AG04449 (cell line): ENCODE measurements around the gene PLBD1.

ENCODE experiments used
- CTCF ChIA-PET: fragments of 350-600 bp; formaldehyde crosslinking; extraction: SDS; loops from one replicate; lab custom pipeline; 2021; ENCODE audit warnings: antibody characterized with exemption; lab: Yijun Ruan, JAX
- POLR2A ChIA-PET: fragments of 400-600, 350-600 bp; formaldehyde crosslinking; extraction: SDS; loops from one replicate; lab custom pipeline; 2020; ENCODE audit warnings: antibody characterized with exemption, inconsistent platforms; lab: Yijun Ruan, JAX
- DNase-seq: peaks from one replicate; pipeline ENCODE4 v3.0.0-alpha.2; 2010; ENCODE audit warnings: low read depth, low spot score
- H3K4me3 ChIP-seq: 2 replicates; pipeline ENCODE4 v1.5.1; 2011; ENCODE audit warnings: low read depth, mild to moderate bottlenecking, control low read depth, low read length
- TF ChIP-seq, protein P1 (sequence below): IDR thresholded peaks from one replicate; pipeline ENCODE4 v1.5.1; 2011; ENCODE audit warnings: mild to moderate bottlenecking, moderate library complexity, low read length, control low read depth, inconsistent platforms; ENCODE audit not compliant: insufficient read depth; ENCODE audit errors: missing control alignments

The PLBD1 gene

DNA sequence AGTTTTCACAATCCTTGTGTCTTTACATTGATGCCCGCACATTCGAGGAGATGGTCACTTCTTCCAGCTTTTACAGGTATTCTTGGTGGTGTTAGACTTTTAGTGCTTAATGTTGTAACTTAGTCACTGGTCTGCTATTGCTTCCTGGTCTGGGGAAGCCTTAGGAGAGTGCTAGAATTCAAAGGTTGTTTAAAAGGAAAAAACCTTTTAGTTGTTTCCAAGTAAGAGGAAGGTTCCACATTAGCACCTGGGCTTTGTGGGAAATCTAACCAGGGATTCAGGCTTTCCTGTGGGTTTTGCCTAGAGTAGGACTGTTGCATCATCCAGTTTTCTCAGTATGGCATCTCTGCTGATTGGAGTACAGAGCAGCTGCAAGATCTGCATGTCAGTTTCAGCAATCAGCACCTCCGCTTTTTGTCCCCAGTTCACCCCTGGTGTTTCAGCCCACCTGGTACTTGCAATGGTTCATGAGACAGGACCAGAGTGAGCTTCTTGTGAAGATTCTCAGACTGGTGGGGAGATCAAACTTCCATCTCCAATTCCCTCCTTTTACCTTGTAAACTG, 44.0 kb upstream of the PLBD1 start:
- CTCF ChIA-PET: interaction anchor here (1.8 to 2.7 kb wide), 2 partner anchors 8 to 374 kb away, joined by 10 read pairs; no protein-coding TSS in a partner anchor
- POLR2A ChIA-PET: no interaction called here
- TF ChIP-seq, protein P1, sequence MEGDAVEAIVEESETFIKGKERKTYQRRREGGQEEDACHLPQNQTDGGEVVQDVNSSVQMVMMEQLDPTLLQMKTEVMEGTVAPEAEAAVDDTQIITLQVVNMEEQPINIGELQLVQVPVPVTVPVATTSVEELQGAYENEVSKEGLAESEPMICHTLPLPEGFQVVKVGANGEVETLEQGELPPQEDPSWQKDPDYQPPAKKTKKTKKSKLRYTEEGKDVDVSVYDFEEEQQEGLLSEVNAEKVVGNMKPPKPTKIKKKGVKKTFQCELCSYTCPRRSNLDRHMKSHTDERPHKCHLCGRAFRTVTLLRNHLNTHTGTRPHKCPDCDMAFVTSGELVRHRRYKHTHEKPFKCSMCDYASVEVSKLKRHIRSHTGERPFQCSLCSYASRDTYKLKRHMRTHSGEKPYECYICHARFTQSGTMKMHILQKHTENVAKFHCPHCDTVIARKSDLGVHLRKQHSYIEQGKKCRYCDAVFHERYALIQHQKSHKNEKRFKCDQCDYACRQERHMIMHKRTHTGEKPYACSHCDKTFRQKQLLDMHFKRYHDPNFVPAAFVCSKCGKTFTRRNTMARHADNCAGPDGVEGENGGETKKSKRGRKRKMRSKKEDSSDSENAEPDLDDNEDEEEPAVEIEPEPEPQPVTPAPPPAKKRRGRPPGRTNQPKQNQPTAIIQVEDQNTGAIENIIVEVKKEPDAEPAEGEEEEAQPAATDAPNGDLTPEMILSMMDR: no peak
- DNase-seq: no peak
- H3K4me3 ChIP-seq: no peak overlapping the region

DNA sequence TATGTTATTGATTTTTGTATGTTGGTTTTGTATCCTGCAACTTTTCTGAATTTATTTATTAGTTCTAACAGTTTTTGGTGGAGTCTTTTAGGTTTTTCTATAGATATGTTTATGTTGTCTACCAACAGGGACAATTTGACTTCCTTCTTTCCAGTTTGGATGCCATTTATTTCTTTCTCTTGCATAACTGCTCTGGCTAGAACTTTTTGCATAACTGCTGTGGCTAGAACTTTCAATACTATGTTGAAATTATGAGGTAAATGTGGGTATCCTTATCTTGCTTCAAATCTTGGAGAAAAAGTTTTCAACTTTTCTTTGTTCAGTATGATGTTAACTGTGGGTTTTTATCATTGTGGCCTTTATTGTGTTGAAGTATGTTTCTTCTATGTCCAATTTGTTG, 39.9 kb upstream of the PLBD1 start:
- TF ChIP-seq, protein P1: no peak
- ChIA-PET CTCF (no interaction called here), POLR2A (no interaction called here)
- H3K4me3 ChIP-seq: no peak overlapping the region
- no peak for DNase-seq

DNA sequence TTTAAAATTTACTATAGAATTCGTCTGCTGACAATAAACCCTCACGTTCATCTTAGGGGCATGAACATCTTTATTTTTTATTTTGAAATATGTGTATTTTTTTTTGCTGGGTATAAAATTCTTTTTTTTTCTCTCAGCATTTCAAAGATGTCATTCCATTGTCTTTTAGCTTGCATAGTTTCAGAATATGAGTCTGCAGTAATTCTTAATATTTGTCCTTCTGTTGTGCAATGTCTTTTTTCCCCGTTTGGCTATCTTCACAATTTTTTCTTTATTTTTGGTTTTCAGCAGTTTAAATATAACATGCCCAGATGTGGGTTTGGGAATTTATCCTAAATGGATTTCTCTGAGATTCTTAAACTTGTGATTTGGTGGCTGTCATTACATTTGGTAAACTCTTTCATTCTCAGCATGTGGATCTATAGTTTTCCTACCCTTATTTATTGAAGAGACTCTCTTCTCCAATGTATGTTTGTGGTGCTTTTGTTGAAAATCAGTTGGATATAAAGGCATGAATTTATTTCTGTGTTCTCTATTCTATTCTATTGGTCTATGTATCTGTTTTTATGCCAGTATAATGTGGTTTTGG, 37.8 kb upstream of the PLBD1 start:
- DNase-seq: no peak
- ChIA-PET CTCF (no interaction called here), POLR2A (no interaction called here)
- TF ChIP-seq, protein P1: no peak
- no peak overlapping the region for H3K4me3 ChIP-seq

DNA sequence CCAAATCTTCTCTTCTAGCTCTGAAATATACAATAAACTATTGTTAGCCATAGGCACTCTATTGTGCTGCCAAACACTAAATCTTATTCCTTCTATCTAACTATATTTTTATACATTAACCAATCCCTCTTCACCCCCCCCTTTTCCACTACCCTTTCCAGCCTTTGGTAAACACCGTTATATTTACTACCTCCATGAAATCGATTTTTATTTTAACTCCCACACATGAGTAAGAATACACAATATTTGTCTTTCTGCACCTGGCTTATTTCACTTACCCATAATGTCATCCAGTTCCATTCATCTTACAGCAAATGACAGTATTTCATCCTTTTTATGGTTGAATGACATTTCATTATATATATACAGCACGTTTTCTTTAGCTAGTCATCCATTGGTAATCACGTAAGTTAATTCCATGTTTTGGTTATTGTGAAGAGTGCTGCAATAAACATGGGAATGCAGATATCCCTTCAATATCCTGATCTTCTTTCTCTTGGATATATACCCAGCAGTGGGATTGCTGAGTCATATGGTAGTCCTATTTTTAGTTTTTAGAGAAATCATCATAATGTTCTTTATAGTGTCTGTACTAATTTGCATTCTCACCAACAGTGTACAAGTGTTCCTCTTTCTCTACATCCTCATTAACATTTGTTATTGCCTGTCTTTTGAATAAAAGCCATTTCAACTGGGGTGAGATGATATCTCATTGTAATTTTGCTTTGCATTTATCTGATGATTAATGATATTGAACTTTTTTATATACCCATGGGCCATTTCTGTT, 34.2 kb upstream of the PLBD1 start:
- ChIA-PET CTCF (no interaction called here), POLR2A (no interaction called here)
- no peak for DNase-seq

DNA sequence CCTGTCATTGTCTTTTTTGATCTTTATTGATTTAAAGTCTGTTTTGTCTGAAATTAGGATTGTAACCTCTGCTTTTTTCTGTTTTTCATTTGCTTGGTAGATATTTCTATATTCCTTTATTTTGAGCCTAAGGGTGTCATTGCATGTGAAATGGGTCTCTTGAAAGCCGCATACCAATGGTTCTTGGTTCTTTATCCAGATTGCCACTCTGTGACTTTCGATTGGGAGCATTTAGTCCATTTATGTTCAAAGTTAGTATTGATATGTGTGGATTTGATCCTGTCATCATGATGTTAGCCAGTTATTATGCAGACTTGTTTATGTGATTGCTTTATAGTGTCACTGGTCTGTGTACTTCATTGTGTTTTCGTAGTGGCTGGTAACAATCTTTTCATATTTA, 29.8 kb upstream of the PLBD1 start:
- ChIA-PET POLR2A (no interaction called here), CTCF (no interaction called here)
- no peak for DNase-seq
- H3K4me3 ChIP-seq: no peak overlapping the region
- TF ChIP-seq, protein P1: no peak

More for the DNA sequence above, 34.2 kb upstream of the PLBD1 start:
- TF ChIP-seq, protein P1: no peak
- no peak overlapping the region for H3K4me3 ChIP-seq

DNA sequence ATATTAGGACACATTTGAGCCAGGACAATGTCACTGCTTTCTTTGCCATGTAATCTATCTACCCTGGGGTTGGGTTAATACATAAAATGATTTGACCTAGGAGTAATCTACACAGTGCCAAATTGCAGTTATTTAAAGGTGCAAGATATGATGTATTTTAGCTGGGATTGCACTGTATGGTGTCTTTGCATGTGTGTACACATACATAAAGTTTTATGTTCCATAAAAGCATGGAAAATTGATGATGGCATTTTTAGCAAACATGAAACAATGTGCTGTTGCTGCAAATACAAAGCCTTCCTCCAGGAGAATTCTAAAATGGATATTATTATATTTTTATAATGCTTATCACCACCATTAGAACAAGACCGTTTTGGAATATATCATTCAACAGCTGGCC, 24.0 kb upstream of the PLBD1 start:
- TF ChIP-seq, protein P1: no peak
- no peak overlapping the region for H3K4me3 ChIP-seq
- POLR2A ChIA-PET: no interaction called here
- no peak for DNase-seq
- CTCF ChIA-PET: no interaction called here
